Medulla oblongata (tissue), 1 donor: Measurements from ENCODE around the gene BCL2L15.
A peak's percentile ranks its signal among the peaks of the same experiment; 100 is the strongest.

ENCODE experiments used
- DNase-seq: peaks from one replicate; pipeline ENCODE4 v3.0.0-alpha.2; 2015; ENCODE audit errors: extremely low spot score

Gene BCL2L15

DNA sequence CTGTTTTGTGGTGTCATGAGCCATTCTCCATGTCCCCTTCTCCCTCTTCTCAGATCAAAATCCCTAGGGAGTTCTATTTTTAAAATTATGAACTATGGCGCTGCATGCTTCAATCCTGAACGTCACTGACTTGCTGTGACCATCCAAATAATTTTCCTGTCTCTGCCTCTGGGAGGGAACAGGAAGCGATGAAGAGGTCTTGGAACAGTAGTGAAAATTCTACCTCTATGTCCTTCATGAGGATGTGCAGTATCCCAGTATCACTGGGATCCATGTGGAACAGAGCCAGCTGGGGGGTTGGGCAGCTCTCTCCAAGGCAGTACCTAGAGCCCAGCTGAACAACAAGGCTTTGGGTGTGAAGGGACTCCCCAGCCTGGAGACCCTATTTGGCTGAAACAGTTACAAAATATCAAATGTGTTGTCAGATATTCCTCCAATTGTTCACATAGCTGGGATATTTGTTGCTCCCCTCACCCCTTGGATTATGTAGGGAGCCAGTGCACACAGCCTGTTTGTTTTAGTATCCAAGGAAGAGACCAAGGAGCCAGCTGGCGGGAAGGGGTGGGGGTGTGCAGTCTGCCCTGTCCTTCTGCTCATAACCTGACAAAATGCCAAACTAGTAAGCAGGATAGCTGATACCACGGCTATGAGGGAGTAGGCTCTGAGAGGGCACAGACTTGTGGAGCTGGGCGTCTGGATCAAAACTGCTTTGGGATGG, 25.4 kb upstream of the BCL2L15 start:
- DNase-seq, result no peak

DNA sequence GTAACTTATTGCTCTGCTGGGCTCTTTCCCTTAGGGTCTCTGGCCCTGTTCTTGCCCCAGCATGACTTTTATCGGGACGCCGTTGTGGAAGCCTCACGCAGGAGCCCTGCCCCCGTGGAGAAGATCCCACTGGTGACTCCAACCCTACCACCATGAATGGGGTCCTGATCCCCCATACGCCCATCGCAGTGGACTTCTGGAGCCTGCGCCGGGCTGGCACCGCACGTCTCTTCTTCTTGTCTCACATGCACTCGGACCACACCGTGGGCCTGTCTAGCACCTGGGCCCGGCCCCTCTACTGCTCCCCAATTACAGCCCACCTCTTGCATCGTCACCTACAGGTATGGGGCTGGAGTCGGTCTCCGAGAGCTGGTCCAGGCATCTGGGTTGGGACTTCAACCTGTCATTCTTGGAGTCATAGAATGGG, 18.1 kb upstream of the BCL2L15 start:
- no peak for DNase-seq

- peak; percentile 99 for DNase-seq
Measured at GRCh38 chr1:113904674-113905434, 17.5 kb upstream of the BCL2L15 start, which contains the start of the genes AP4B1 and DCLRE1B. Gene AP4B1, minus strand, starts transcription at chr1:113904799. Its CDS starts 82 bp downstream, at chr1:113904717. Gene DCLRE1B, plus strand, starts transcription at chr1:113905326. Its CDS starts 261 bp downstream, at chr1:113905587.

- no peak for DNase-seq
Measured at GRCh38 chr1:113904293-113904673, 16.9 kb upstream of the BCL2L15 start.

DNA sequence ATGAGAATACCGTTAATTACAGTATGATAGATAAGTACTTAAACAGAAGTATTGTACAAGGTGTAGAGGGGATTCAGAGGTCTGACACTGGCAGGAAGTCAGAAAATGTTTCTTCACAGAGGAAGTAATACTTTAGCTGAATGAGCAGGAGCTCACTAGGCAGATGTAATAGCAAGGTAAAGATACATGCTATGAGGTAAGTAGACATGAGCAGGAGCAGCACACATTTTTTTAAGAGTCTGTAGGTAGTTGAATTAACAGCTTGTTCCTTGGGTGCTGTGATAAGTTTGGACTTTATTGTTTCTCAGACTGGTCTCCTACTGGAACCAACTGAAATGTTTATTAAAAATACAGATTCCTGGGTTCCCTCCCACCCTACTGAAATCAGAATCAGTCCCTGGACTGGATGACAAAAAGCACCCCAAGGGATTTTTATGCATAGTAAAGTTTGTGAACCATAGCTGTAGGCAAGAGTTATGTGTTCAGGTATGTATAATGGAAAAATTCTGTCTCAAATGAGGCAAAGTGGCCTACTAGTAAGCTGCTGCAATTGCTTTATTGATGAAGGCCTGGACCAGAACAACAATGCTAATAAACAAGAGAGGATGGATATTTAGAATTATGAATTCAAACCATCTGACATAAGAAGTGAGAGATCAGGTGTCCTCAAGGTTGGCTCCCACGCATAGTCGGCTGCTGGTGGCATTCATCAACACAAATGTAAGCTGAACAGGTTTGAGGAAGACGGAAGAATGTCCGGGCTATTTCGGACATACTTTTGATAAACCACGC, 16.3 kb upstream of the BCL2L15 start:
- no peak for DNase-seq

DNA sequence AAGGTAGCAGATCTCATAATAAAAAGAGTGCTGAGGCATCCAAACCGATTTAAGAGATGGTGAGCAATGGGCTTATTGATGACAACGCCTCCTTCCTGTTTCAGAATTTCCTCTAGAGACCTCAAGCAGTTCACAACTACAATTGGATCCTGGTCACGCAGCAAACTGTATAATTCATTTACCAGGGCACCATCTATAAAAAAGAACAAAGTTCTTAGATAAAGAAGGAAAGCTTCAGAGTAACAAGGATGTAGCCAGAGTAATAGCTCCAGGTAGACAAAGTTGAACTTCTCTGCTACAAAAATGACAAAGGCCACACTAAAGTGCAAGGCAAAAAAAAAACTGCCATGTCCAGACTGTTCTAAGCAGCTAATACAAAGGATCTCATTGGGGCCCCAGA, 13.8 kb upstream of the BCL2L15 start:
- DNase-seq, result no peak

DNA sequence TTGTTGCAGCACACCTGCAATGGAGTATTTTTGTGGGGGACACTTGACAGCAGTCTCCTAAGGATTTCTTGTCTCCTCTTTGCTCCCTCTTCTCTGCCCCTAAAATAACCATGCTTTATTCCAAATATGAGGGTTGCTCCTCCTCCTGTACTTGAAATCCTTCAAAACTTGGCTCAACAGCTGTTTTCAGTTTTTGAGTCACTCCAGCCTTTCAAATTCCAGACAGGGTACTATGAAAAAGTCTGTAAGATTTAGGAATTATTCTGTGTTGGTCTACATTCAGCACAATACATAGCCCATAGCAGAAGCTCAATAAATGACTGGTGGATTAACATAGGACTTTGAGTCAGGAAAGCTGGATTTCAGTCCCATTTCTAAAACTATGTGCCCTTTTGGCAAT, 11.7 kb upstream of the BCL2L15 start:
- no peak for DNase-seq

DNA sequence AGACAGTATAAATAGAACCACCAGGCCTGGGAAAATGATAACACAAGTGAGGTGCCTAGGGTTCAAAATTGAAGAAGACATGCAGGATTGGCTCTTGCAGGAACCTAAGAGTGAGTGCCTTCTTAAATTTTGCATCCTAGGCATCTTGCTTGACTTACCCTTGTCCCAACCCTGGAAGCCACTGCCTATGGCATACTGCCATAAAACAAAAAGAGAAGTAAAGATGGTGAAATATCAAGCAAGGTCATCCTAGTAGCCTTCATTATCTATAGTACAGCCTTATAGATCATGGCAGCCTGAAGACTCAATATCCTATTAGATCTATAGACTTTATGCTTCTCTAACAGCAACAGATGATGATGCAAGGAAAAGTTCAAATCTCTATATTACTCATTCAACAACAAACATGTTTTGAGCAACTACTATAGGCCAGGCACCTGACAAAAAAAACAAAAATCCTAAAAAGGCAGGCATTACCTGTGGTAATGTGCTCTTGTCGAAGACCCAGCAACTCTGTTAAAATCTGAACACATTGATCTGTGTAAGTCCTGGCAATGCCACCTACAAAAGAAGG, 10.9 kb upstream of the BCL2L15 start:
- DNase-seq, result no peak

DNA sequence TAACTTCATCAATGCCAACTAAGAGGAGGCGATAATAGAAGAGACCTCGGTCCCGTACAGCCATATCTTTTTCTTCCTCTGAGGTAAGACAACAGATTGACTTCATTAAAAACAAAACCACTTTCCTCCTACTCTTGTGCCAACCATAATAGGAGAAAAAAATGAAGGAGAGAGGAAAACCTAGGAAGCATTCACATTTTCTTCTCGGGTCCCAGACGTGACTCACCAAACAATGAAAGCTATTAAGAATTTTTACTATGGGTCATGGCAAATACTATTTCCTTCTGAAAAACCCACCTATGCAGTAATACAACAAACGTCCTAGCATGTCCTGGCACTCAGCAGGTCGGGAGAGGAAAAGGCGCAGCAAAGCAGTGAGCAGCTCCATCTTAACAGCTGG, 8.6 kb upstream of the BCL2L15 start:
- DNase-seq, result no peak

GRCh38 chr1:113895098-113895497, 7.7 kb upstream of the BCL2L15 start:
- no peak for DNase-seq

DNA sequence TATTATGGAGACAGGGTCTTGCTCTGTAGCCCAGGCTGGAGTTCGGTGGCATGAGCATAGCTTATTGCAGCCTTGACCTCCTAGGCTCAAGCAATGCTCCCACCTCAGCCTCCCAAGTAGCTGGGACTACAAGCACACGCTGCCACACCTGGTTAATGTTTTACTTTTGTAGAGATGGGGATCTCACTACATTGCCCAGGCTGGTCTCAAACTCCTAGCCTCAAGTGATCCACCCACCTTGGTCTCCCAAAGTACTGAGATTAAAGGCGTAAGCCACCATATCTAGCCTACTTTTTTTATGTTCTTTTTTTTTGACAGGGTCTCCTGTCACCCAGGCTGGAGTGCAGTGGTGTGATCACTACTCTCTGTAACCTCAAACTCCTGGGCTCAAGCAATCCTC, 5.9 kb upstream of the BCL2L15 start:
- no peak for DNase-seq

DNA sequence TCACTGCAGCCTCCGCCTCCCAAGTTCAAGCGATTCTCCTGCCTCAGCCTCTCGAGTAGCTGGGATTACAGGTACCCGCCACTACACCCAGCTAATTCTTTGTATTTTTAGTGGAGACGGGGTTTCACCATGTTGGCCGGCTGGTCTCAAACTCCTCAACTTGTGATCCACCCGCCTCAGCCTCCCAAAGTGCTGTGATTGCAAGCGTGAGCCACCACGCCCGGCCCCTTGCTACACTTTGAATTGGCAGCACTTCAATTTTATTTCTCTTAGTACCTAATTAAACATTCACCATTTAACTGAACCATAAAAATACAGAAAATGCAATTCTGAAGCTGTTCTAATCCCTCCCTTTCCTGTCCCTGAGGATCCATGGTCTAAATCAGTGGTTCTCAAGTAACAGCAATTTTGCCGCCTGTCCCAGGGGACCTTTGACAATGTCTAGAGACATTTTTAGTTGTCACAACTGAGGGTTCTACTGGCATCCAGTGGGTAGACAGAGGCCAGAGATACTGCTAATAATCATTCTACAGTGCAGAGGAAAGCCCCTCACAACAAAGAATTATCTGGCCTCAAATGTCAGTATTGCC, 4.3 kb upstream of the BCL2L15 start:
- no peak for DNase-seq

DNA sequence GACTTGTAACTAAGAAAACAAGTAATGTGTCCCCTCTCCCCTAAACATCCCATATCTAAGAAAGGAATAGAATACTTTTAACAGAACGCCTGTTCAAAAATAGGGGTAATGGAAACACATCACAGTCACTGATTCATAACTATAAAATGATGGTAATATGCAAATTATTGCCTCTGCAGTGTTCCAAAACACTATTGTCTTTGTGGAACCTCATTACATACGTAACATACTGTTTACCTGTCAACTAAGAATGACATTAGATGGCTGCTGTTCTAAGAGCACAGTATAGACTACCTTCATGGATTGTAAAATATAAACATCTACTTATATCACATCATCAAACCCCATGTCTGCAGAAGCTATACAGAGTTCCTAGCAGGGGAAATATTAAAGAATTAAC, 3.4 kb upstream of the BCL2L15 start:
- no peak for DNase-seq

- no peak for DNase-seq
Measured at GRCh38 chr1:113886417-113887401, 672 bp downstream of the BCL2L15 start.

GRCh38 chr1:113881661-113882060, 5.7 kb downstream of the BCL2L15 start:
- DNase-seq, result no peak

GRCh38 chr1:113879739-113880038, 7.7 kb downstream of the BCL2L15 start:
- no peak for DNase-seq

- no peak for DNase-seq
Measured at GRCh38 chr1:113876176-113876575, 11.2 kb downstream of the BCL2L15 start.

DNA sequence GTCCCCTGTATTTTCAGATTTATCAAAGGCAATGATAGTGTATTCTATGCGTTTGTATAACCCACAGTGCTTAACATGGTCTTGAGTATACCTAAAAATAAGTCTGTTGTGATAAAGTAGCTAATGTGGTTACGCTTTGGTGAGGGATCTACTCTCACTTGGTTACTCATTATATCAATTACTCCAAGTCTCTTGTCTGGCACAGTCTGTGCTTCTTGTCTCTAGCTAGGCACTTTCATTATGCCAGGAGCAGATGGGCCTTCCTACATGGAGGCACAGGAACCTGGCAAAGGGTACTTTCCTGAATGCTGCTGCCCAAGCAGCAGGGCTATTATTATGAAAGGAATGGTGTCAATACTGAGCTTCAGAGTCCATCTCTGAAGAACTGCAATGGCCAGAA, 11.7 kb downstream of the BCL2L15 start:
- no peak for DNase-seq

- no peak for DNase-seq
Measured at GRCh38 chr1:113874012-113874879, 13.1 kb downstream of the BCL2L15 start.
